PC-3 (cell line): ENCODE data around the gene CSDE1.

Source experiments
- EZH2 ChIP-seq: fragments of 300-600 bp; sonication (generic); IDR thresholded peaks from one replicate; pipeline ENCODE4 v1.6.1; 2017; ENCODE audit warnings: antibody characterized with exemption, mild to moderate bottlenecking, low read length; ENCODE audit not compliant: unreplicated experiment
- TF ChIP-seq, protein P1 (sequence below): fragments of 300-600 bp; sonication (generic); conservative IDR thresholded peaks from 2 replicates; pipeline ENCODE4 v1.5.1; 2017; ENCODE audit warnings: antibody characterized with exemption, low read depth, mild to moderate bottlenecking, low read length

DNA sequence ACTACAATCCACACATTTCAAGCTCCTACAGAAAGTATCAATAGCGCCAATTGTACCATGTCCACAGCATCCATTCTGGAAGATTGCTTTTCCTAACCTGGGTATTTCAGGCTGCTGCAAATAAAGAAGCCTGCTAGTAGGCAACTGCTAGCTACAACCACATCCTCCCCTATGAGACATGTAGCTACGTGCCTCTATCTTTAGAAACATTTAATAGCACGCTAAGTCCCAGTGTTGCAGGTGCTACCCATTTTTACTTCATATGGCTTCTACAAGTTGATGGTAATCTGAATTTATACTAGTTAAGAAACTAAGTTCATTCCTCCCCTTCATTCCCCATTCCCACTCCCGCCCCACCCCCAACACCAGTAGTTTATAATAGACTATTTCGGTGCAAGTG is 55.0 kb downstream of the CSDE1 start:
- TF ChIP-seq, protein P1, sequence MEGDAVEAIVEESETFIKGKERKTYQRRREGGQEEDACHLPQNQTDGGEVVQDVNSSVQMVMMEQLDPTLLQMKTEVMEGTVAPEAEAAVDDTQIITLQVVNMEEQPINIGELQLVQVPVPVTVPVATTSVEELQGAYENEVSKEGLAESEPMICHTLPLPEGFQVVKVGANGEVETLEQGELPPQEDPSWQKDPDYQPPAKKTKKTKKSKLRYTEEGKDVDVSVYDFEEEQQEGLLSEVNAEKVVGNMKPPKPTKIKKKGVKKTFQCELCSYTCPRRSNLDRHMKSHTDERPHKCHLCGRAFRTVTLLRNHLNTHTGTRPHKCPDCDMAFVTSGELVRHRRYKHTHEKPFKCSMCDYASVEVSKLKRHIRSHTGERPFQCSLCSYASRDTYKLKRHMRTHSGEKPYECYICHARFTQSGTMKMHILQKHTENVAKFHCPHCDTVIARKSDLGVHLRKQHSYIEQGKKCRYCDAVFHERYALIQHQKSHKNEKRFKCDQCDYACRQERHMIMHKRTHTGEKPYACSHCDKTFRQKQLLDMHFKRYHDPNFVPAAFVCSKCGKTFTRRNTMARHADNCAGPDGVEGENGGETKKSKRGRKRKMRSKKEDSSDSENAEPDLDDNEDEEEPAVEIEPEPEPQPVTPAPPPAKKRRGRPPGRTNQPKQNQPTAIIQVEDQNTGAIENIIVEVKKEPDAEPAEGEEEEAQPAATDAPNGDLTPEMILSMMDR, result no peak
- TF ChIP-seq EZH2, result no peak
